ENCODE results near the gene DTWD2.

GRCh38 chr5:118902656-118903438 is 85.5 kb downstream of the DTWD2 start:
- TF ChIP-seq CTCF (IDR thresholded peaks at IDR 0.05; ENCODE audit: low read length) = no peak
- TF ChIP-seq EZH2 (optimal IDR thresholded peaks at IDR 0.05; ENCODE audit: low read depth, low read length) = no peak

Measured in MM.1S (cell line).